Measurements from ENCODE around the gene MRPS33.

Gene MRPS33

GRCh38 chr7:141028767-141029166, 14.0 kb upstream of the MRPS33 start:
- Histone ChIP-seq H3K27ac (no peak overlapping the region), H3K9me3 (ENCODE audit: severe bottlenecking) (peaks cover 8% of the 10 kb centered on the region), H3K27me3 (ENCODE audit: insufficient read depth, low read depth, severe bottlenecking) (no peaks in the 10 kb centered on the region), H3K36me3 (no peaks in the 10 kb centered on the region), H3K4me3 (ENCODE audit: low read depth, low read length) (no peak overlapping the region)
- DNase-seq, result no peak
- no peak for TF ChIP-seq CTCF (IDR thresholded peaks at IDR 0.05; ENCODE audit: low read depth, low read length)

GRCh38 chr7:141027043-141027442, 12.3 kb upstream of the MRPS33 start:
- no peak overlapping the region for H3K4me3 ChIP-seq (ENCODE audit: low read depth, low read length)
- no peak overlapping the region for H3K27ac ChIP-seq
- H3K36me3 ChIP-seq, result no peaks in the 10 kb centered on the region
- DNase-seq, result peak; percentile 42
- H3K9me3 ChIP-seq (ENCODE audit: severe bottlenecking), result peaks cover 8% of the 10 kb centered on the region
- no peak; the same call in 1 of the 2 replicates for TF ChIP-seq CTCF (IDR thresholded peaks at IDR 0.05; ENCODE audit: low read depth, low read length)
- H3K27me3 ChIP-seq (ENCODE audit: insufficient read depth, low read depth, severe bottlenecking), result no peaks in the 10 kb centered on the region

GRCh38 chr7:141024668-141025067, 9.9 kb upstream of the MRPS33 start:
- no peak overlapping the region for H3K4me3 ChIP-seq (ENCODE audit: low read depth, low read length)
- peaks cover 8% of the 10 kb centered on the region for H3K9me3 ChIP-seq (ENCODE audit: severe bottlenecking)
- no peak overlapping the region for H3K27ac ChIP-seq
- no peaks in the 10 kb centered on the region for H3K36me3 ChIP-seq
- no peak for TF ChIP-seq CTCF (IDR thresholded peaks at IDR 0.05; ENCODE audit: low read depth, low read length)
- no peaks in the 10 kb centered on the region for H3K27me3 ChIP-seq (ENCODE audit: insufficient read depth, low read depth, severe bottlenecking)
- DNase-seq, result no peak

- Histone ChIP-seq H3K27me3 (ENCODE audit: insufficient read depth, low read depth, severe bottlenecking) (no peaks in the 10 kb centered on the region), H3K27ac (no peak overlapping the region), H3K9me3 (ENCODE audit: severe bottlenecking) (peaks cover 8% of the 10 kb centered on the region), H3K36me3 (no peaks in the 10 kb centered on the region), H3K4me3 (ENCODE audit: low read depth, low read length) (no peak overlapping the region)
- no peak for TF ChIP-seq CTCF (IDR thresholded peaks at IDR 0.05; ENCODE audit: low read depth, low read length)
- DNase-seq, result no peak
These were observed 8.5 kb upstream of the MRPS33 start for GRCh38 chr7:141023295-141023694.

- no peak for TF ChIP-seq CTCF (IDR thresholded peaks at IDR 0.05; ENCODE audit: low read depth, low read length)
- no peak overlapping the region for H3K4me3 ChIP-seq (ENCODE audit: low read depth, low read length)
- H3K27ac ChIP-seq, result no peak overlapping the region
- no peak for DNase-seq
- no peaks in the 10 kb centered on the region for H3K27me3 ChIP-seq (ENCODE audit: insufficient read depth, low read depth, severe bottlenecking)
- no peaks in the 10 kb centered on the region; the same call in 1 of the 2 replicates for H3K36me3 ChIP-seq
- H3K9me3 ChIP-seq (ENCODE audit: severe bottlenecking), result no peaks in the 10 kb centered on the region
These were observed 2.8 kb upstream of the MRPS33 start for GRCh38 chr7:141017555-141017954.

GRCh38 chr7:141016349-141016748, 1.6 kb upstream of the MRPS33 start:
- Histone ChIP-seq H3K27me3 (ENCODE audit: insufficient read depth, low read depth, severe bottlenecking) (no peaks in the 10 kb centered on the region), H3K9me3 (ENCODE audit: severe bottlenecking) (no peaks in the 10 kb centered on the region), H3K36me3 (no peaks in the 10 kb centered on the region; the same call in 1 of the 2 replicates), H3K4me3 (ENCODE audit: low read depth, low read length) (no peak overlapping the region), H3K27ac (no peak overlapping the region)
- no peak for DNase-seq
- TF ChIP-seq CTCF (IDR thresholded peaks at IDR 0.05; ENCODE audit: low read depth, low read length), result no peak

Measured in WERI-Rb-1 (cell line).